ENCODE measurements around the gene CDCP2.

Gene CDCP2

DNA sequence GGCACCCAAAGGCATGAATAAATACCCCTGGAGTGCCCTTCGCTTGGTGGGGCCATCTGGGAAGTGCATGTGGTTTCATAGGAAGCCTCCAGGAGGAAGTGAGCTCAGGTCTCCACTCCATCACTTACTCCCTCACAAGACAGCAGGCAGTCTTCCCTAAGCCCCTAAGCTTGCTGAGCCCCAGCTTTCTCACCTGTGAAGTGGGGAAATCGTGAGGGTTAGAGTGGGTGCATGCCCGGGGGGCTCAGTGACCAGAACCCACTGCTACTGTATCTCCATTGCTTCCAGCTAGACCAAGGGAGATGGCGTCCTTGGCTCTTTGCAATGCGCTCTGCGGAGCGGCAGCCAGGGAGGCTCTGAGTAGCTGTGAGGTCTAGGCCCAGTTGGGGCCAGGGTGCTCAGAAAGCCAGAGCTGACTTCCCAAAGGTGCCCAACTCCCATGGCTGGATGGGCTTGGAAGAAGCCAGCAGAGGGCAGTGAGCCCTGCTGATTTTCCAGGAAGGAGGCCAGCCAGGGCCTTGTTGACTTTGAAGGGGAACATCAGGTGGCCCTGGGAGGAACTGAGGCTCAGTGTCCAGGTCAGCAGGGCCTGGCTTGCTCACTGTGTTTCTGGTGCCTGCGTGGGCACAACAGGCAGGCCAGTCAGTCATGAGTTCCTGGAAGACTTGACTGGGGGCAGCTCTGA is 27.3 kb downstream of the CDCP2 start:
- TF ChIP-seq, protein P1, sequence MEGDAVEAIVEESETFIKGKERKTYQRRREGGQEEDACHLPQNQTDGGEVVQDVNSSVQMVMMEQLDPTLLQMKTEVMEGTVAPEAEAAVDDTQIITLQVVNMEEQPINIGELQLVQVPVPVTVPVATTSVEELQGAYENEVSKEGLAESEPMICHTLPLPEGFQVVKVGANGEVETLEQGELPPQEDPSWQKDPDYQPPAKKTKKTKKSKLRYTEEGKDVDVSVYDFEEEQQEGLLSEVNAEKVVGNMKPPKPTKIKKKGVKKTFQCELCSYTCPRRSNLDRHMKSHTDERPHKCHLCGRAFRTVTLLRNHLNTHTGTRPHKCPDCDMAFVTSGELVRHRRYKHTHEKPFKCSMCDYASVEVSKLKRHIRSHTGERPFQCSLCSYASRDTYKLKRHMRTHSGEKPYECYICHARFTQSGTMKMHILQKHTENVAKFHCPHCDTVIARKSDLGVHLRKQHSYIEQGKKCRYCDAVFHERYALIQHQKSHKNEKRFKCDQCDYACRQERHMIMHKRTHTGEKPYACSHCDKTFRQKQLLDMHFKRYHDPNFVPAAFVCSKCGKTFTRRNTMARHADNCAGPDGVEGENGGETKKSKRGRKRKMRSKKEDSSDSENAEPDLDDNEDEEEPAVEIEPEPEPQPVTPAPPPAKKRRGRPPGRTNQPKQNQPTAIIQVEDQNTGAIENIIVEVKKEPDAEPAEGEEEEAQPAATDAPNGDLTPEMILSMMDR (IDR thresholded peaks at IDR 0.05; ENCODE audit: extremely low read depth, insufficient read depth, missing control alignments): no peak
- in situ Hi-C loops (cut with MboI; ENCODE audit: low pct_unique_long_range_greater_than_20kb, low sequenced_read_pairs, unreplicated experiment): no loop called here
- no peak for DNase-seq (ENCODE audit: low spot score)

DNA sequence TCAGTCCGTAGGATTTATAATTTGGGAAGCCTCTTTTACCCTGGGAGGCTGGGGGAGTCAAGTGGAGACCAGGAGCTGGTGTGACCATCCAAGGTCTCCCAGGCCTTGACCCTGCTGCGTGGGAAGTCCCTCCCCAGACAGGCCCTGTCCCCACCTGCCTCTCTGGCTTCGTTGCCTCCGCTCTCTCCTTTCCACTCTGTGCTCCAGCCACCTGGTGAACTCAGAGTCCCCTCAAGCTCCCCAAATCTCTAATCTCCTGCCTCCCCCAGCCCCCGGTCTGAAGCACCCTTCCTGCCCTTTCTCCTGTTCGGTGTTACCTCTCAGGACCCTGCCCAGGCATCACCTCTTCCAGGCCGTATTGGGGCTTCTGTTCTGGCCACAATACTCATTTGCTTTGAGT is 27.9 kb downstream of the CDCP2 start:
- in situ Hi-C loops (cut with MboI; ENCODE audit: low pct_unique_long_range_greater_than_20kb, low sequenced_read_pairs, unreplicated experiment): loop anchor here (25.0 kb wide), 1 partner anchor 362 kb away; no protein-coding TSS in a partner anchor
- DNase-seq (ENCODE audit: low spot score): no peak
- TF ChIP-seq, protein P1 (IDR thresholded peaks at IDR 0.05; ENCODE audit: extremely low read depth, insufficient read depth, missing control alignments): no peak

DNA sequence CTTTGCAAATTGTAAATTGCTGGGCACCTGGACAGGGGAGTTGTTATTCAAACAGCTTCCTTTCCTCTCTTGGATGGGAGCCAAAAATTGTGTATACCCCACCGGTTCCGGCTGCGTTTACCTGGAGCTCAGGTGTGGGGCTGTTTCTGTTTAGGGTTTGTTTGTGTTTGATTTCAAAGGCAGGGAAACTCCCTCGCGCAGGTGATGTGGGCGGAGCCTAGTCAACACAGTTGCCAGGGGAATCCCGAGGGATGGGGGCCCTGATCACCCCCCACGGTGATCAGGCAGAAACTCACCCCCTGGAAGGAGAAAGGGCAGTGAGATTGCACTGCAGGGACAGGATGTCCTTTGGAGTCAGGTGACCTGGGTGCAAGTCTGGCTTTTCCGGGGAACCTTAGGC is 28.3 kb downstream of the CDCP2 start:
- TF ChIP-seq, protein P1 (IDR thresholded peaks at IDR 0.05; ENCODE audit: extremely low read depth, insufficient read depth, missing control alignments): no peak
- DNase-seq (ENCODE audit: low spot score): no peak
- in situ Hi-C loops (cut with MboI; ENCODE audit: low pct_unique_long_range_greater_than_20kb, low sequenced_read_pairs, unreplicated experiment): loop anchor here (25.0 kb wide), 1 partner anchor 363 kb away; no protein-coding TSS in a partner anchor

DNA sequence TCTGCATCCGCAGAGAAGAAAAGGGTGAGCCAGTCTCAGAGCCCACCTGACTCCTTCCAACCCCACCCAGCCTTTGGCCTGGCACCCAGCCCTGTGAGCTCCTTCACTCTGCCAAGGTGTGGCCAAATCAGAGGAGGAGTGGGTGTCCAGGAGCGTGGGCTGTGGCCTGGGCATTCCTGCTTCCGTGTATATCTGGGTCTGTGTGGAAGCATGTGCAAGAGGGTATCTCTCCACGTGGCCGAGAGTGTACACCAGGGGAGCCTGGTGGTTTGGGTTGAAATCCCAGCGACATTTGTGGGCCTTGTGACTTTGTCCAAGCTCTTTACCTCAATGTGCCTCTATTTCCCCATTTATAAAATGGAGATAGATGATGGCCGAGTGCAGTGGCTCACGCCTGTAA is 29.8 kb downstream of the CDCP2 start:
- DNase-seq (ENCODE audit: low spot score): no peak
- TF ChIP-seq, protein P1 (IDR thresholded peaks at IDR 0.05; ENCODE audit: extremely low read depth, insufficient read depth, missing control alignments): no peak
- in situ Hi-C loops (cut with MboI; ENCODE audit: low pct_unique_long_range_greater_than_20kb, low sequenced_read_pairs, unreplicated experiment): loop anchor here (25.0 kb wide), 1 partner anchor 364 kb away; no protein-coding TSS in a partner anchor

DNA sequence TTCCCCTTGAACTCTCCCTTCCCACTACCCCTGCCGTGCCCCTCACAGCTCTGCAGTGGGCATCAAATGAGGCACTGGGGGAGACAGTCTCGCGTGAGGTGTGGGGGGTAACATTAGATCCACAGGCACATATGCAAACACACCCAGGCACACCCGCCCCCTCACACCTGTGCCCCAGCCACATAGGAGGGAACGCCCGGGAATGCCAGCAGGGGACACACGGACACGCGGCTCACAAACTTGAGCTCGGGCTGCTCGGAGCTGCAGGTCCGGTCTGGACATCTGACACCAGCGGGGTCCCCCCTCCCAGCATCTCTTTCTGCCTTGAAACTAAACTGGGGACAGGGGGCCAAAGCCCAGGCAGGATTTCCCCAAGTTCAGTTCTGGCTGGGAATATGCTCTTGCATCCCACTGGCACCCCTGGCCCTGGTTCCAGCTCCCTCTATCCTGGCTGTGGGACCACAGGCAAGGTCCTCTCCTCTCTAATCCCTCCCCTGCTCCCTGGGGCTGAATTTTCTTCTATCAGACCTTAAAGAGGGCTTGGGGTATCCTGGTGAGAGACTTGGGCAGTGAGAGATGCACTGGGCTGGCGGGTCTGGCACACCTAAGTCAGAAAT is 30.6 kb downstream of the CDCP2 start:
- TF ChIP-seq, protein P1 (IDR thresholded peaks at IDR 0.05; ENCODE audit: extremely low read depth, insufficient read depth, missing control alignments): no peak
- in situ Hi-C loops (cut with MboI; ENCODE audit: low pct_unique_long_range_greater_than_20kb, low sequenced_read_pairs, unreplicated experiment): loop anchor here (25.0 kb wide), 1 partner anchor 365 kb away; no protein-coding TSS in a partner anchor
- no peak for DNase-seq (ENCODE audit: low spot score)

DNA sequence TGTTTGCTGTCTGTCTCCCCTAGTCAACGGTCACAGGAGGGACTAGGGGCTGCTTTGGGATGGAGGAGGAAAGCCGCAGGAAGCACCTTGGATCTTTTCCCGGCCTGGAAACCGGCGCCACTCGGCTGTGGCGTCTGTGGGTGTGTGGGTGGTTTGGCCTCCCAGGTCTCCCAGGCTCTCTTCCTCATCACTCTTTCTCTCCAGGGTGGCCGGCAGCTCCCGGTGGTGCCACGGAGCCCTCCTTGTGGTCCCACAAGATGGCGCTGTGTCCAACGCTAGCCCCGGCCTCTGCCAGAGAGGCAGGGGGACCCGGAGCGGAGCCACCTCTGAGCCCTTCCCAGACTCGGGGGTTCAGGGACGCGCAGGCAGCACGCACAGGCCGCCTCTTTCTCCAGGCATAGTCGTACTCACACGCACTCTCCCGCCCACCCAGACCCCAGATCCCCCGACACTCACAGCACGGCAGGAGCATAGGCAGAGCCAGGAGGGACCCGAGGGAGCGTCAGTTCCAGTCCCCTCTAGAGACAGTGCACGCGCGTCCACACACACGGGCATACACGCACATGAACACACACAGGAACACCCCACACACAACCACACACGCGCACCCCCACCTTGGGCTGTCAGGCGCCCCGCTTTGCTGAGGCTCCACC is 31.2 kb downstream of the CDCP2 start:
- in situ Hi-C loops (cut with MboI; ENCODE audit: low pct_unique_long_range_greater_than_20kb, low sequenced_read_pairs, unreplicated experiment): loop anchor here (25.0 kb wide), 1 partner anchor 366 kb away; no protein-coding TSS in a partner anchor
- TF ChIP-seq, protein P1 (IDR thresholded peaks at IDR 0.05; ENCODE audit: extremely low read depth, insufficient read depth, missing control alignments): peak; percentile 78
- peak; percentile 80 for DNase-seq (ENCODE audit: low spot score)
